ENCODE results near the gene DYRK1B.

DNA sequence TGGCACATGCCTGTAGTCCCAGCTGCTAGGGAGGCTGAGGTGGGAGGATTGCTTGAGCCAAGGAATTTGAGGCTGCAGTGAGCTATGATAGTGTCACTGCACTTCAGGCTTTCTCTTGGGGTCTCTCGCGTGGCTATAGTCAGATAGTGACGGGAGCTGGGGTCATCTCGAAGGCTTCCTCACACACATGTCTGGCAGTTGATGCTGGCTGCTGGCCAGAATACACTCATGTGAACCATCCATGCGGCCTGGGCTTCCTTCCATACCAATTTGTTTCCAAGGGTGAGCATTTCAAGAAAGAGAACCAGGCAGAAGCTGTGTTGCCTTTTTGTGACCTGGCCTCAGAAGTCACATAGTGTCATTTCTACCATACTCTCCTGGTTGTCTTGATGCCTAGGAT, 28.9 kb downstream of the DYRK1B start:
- TF ChIP-seq POLR2A (IDR thresholded peaks at IDR 0.05) (no peak), CTCF (IDR thresholded peaks at IDR 0.05) (no peak), POLR2AphosphoS5 (IDR thresholded peaks at IDR 0.05) (no peak), EP300 (IDR thresholded peaks at IDR 0.05) (no peak)
